Measurements from ENCODE around the gene STARD9.
"Not testable (repeated sequence)": the region's sequence is repeated elsewhere in the genome, so short reads cannot be mapped to it uniquely, and the experiment has no call there.

Gene STARD9

DNA sequence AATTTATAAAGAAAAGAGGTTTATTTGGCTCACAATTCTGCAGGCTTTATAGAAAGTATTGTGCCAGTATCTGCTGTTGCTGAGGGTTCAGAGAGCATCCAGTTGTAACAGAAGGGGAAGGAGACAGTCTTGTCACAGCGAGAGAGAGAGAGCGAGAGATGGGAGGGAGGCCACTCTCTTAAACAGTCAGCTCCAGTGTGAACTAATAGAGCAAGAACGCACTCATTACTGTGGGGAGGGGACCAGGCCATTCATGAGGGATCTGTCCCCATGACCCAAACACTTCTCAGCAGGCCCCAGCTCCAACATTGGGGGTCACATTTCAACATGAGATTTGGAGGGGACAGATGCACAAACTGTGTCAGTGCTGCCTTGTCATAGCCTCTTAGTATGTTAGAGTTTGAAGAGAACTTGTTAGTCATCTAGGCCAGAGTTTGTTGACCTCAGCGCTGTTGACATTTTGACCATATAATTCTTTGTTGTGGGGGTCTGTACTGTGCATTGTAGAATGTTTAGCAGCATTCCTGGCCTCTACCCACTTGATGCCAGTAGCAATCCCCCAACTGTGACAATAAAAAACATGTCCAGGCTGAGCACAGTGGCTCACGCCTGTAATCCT is 15.3 kb downstream of the STARD9 start:
- DNase-seq (ENCODE audit: low read depth in 1 of 2, low spot score in 1 of 2): no peak

GRCh38 chr15:42591238-42591934 is 16.0 kb downstream of the STARD9 start:
- no peak for DNase-seq (ENCODE audit: low read depth in 1 of 2, low spot score in 1 of 2)

GRCh38 chr15:42592716-42593115 is 17.3 kb downstream of the STARD9 start:
- DNase-seq (ENCODE audit: low read depth in 1 of 2, low spot score in 1 of 2): no peak

- DNase-seq (ENCODE audit: low read depth in 1 of 2, low spot score in 1 of 2): no peak
Measured at GRCh38 chr15:42593143-42593542, 17.7 kb downstream of the STARD9 start.

DNA sequence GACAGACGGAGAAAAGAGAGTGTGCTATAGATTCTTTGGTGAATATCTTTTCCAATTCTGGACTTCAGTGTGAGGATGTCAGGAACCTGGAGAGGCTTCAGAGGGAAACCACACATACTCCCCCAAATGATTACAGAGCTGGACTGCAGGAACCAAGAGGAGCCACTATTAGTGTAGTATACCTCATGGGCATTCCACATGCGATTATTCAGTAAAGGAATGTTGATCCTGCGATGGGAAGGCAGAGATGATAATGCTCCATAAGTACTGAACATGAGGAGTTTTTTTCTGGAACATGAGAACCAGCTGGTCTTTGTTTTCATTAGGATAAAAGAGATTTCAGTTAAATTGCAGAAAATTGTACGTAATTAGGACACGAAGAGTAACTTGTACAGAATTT is 18.7 kb downstream of the STARD9 start:
- DNase-seq (ENCODE audit: low read depth in 1 of 2, low spot score in 1 of 2): no peak

- no peak for DNase-seq (ENCODE audit: low read depth in 1 of 2, low spot score in 1 of 2)
Measured at GRCh38 chr15:42595626-42596240, 20.3 kb downstream of the STARD9 start.

DNA sequence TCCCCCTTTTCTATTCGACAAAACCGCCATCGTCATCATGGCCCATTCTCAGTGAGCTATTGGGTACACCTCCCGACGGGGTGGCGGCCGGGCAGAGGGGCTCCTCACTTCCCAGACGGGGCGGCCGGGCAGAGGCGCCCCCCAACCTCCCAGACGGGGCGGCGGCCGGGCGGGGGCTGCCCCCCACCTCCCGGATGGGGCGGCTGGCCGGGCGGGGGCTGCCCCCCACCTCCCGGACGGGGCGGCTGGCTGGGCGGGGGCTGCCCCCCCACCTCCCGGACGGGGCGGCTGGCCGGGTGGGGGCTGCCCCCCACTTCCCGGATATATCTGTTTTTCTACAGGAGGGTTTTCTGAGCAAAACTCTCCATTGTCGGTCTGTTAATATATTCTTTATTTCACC is 25.9 kb downstream of the STARD9 start:
- DNase-seq (ENCODE audit: low read depth in 1 of 2, low spot score in 1 of 2): not testable (repeated sequence)

- DNase-seq (ENCODE audit: low read depth in 1 of 2, low spot score in 1 of 2): no peak
Measured at GRCh38 chr15:42602501-42602900, 27.1 kb downstream of the STARD9 start.

GRCh38 chr15:42603978-42604377 is 28.6 kb downstream of the STARD9 start:
- no peak for DNase-seq (ENCODE audit: low read depth in 1 of 2, low spot score in 1 of 2)

- no peak for DNase-seq (ENCODE audit: low read depth in 1 of 2, low spot score in 1 of 2)
Measured at GRCh38 chr15:42604894-42605744, 29.7 kb downstream of the STARD9 start.

- DNase-seq (ENCODE audit: low read depth in 1 of 2, low spot score in 1 of 2): no peak
Measured at GRCh38 chr15:42605796-42606195, 30.4 kb downstream of the STARD9 start.

- peak in 1 of 2 donors; percentile 17 for DNase-seq (ENCODE audit: low read depth in 1 of 2, low spot score in 1 of 2)
Measured at GRCh38 chr15:42608110-42608531, 32.7 kb downstream of the STARD9 start.

GRCh38 chr15:42608752-42609488 is 33.5 kb downstream of the STARD9 start:
- DNase-seq (ENCODE audit: low read depth in 1 of 2, low spot score in 1 of 2): no peak

DNA sequence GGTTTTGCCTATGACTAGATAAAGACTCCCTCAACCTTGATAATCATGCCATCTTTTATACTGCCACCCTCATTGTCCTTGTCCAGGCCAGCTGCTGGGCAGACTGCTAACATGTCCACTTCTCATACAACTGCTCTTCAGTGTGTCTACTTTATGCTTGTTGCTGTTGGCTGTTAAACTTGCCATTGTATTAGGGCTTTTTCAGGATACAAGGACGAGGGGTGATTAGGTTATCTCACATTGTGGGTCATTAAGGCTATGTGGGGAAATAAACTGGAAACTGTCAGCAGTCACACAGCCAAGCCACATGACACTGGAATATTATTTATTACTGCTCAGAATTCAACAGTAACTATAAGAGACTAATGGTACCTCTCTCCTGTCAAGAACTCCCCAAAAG is 36.1 kb downstream of the STARD9 start:
- DNase-seq (ENCODE audit: low read depth in 1 of 2, low spot score in 1 of 2): no peak

GRCh38 chr15:42612367-42612912 is 37.0 kb downstream of the STARD9 start:
- DNase-seq (ENCODE audit: low read depth in 1 of 2, low spot score in 1 of 2): no peak

- DNase-seq (ENCODE audit: low read depth in 1 of 2, low spot score in 1 of 2): no peak
Measured at GRCh38 chr15:42616107-42616506, 40.7 kb downstream of the STARD9 start.

- no peak for DNase-seq (ENCODE audit: low read depth in 1 of 2, low spot score in 1 of 2)
Measured at GRCh38 chr15:42619656-42620371, 44.4 kb downstream of the STARD9 start.

DNA sequence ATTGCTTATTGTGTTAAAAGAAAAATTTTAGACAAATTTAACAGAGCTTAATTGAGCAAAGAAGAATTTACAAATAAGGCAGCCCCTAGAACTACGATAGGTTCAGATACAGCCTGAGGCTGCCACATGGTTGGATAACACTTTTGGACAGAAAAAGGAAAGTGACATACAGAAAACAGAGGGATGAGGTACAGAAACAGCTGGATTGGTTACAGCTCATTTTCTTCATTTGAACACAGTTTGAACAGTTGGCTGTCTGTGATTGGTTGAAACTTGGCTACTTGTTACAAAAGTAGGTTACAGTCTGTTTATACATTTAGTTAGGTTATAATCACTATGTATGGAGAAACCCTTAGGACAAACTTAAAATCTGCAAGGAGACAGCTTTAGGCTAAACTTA is 46.0 kb downstream of the STARD9 start:
- no peak for DNase-seq (ENCODE audit: low read depth in 1 of 2, low spot score in 1 of 2)

DNA sequence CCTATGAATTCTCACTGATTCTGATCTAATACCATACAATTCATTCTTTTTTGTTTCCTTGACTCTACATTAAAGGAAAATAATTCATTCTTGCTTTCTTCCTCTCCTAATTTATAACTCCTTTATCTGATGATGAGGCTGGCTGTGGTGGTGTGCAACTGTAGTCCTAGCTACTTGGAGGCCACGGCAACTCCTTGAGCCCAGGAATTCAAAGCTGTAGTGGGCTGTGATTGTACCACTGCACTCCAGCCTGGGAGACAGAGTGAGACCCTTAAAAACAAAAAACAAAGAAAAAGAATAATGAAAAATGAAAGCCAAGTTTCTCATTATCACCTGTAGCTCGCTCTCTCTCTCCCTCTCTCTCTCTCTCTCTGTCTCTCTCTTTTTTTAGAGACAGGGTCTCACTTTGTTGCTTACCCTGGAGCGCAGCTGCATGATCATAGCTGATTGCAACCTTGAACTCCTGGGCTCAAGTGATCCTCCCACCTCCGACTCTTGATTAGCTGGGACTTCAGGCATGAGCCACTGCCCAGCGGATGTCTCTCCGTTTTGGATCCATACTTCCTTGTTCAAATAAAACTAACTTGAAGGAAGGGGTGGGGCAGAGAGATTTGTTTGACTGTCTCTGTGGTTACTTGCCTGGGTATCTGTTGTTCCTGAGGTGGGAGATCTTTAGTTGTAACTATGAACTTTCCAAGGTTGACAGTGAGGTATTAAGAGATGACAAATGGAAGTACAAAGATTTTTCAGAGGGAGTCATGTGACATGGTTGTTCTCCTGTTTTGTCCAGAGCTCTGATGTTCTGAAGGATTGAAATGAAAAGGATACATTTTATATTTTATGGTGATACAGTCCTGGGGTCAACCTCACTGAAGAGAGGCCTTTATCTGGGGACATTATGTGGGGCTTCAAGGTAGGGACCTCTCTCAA is 46.9 kb downstream of the STARD9 start:
- no peak for DNase-seq (ENCODE audit: low read depth in 1 of 2, low spot score in 1 of 2)
